Sigmoid colon (tissue), 4 donors: Measurements from ENCODE around the gene NAALAD2.
"Not testable (repeated sequence)": the region's sequence is repeated elsewhere in the genome, so short reads cannot be mapped to it uniquely, and the experiment has no call there.

ENCODE experiments used
- CTCF ChIP-seq, 4 experiments: fragments of 450-650 bp in 3 of 4; fragments of 200-600 bp in 1 of 4; IDR thresholded peaks; one replicate each; pipeline ENCODE4 v1.5.1; 2016 to 2019; ENCODE audit warnings: antibody characterized with exemption in 4 of 4, mild to moderate bottlenecking in 3 of 4, moderate library complexity in 2 of 4
- POLR2AphosphoS5 ChIP-seq, 4 donors: sonication (generic); formaldehyde crosslinking; IDR thresholded peaks; one replicate each; pipeline ENCODE4 v1.6.1; 2017; ENCODE audit warnings: antibody characterized with exemption in 4 of 4

GRCh38 chr11:90167704-90168103 lies 33.2 kb downstream of the NAALAD2 start:
- not testable (repeated sequence) for TF ChIP-seq CTCF, POLR2AphosphoS5 (IDR thresholded peaks at IDR 0.05)
